GM03348 (cell line): Measurements from ENCODE around the gene TMEM271.

Source experiments
- DNase-seq: peaks from one replicate; pipeline ENCODE4 v3.0.0; 2012; ENCODE audit warnings: low spot score

Gene TMEM271, protein sequence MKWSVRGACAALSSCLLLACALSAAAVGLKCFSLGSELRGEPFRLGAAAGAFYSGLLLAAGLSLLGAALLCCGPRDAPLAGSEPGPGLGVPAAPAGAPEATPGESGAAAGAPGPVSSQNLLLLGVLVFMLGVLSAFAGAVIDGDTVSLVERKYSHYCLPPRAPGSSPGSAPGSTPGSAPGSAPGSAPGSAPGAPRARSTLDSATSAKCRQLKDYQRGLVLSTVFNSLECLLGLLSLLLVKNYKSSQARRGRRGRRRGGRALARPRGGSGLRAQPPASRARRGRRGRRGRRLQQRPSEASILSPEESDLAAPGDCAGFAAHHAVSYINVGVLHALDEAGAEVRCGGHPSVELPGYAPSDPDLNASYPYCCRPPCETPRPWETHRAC

DNA sequence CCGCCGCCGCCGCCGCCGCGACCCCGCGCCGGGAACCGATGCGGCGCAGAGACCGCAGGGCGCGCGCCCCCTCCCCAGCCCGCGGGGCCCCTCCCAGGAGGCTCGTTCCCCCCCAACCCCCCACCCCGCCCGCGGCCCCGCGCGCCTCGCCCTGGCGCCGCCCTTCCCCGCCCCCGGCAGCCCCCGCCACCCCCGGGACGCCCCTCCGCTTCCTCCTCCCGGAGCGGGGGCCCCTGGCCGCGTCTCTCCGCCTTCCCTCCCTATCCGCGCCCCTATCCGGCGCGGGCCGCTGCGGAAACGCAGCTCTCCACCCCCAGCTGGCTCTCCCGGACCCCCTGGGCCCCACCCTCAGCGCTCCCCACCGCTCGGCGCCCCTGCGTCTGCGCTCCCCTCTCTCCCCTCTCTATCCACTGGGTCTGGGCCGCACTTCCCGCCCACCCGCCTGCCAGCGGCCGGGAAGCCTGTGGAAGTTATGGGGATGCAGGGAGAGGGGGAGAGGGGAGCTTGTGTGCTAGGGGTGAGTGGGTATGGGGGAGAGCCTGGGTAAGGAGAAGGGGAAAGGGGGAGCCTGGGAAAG is at the start of gene TMEM271:
TMEM271 (minus strand) TSS at position 51 of the 577 bp plus-strand sequence. CDS start 233 bp downstream, outside the sequence.
- DNase-seq: no peak

DNA sequence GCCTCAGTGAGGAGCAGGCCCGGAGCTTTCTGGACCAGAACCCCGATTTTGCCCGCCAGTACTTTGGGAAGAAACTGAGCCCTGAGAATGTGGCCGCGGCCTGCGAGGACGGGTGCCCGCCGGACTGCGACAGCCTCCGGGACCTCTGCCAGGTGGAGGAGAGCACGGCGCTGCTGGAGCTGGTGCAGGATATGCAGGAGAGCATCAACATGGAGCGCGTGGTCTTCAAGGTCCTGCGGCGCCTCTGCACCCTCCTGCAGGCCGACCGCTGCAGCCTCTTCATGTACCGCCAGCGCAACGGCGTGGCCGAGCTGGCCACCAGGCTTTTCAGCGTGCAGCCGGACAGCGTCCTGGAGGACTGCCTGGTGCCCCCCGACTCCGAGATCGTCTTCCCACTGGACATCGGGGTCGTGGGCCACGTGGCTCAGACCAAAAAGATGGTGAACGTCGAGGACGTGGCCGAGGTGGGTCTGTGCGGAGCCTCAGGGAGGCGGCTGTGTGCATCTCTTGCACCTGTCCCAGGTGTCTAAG is 49.6 kb upstream of the TMEM271 start:
- DNase-seq: no peak

DNA sequence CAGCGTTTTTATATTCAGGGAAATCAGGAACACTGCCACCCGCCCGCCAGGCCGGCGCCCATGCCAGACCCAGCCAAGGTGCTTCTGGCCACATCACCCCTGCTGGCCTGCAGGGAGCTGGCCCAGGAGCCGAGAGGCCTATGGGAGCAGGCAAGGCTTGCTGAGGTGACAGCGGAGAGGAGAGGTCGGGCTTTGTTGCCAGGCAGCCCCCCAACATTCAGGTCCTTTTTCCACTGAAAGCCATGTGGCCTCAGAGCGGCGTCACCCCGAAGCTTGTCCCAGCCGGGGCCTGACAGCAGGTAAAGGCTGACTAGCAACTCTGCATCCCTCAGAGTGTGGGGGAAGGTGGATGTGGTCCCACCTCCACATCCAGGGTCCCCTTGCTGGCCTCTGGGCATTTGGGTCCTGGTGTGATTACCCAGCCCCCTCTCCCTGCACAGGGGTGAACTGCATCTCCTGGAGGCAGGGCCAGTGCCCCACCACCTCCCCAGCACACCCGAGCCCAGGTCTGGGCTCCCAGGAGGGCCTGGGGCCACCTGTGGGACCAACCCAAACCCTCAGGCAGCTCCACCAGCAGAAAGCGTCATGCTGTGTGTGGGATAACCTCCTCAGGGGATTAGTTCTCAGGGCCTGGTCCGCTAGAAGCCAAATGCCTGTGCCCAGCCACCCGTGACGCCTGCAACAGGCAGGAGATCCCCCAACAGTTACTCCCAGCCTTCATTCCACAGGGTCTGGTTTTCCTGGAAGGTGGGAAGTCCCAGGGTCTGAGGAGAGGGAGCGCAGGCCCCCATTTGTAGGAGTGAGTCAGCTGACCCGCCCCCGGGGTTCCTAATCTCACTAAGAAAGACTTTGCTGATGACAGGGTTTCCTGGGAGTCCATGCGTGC is 48.9 kb upstream of the TMEM271 start, which contains the start of gene PDE6B:
PDE6B (plus strand) TSS at position 869 of the 886 bp plus-strand sequence. CDS start 54 bp downstream, outside the sequence.
- DNase-seq: no peak

DNA sequence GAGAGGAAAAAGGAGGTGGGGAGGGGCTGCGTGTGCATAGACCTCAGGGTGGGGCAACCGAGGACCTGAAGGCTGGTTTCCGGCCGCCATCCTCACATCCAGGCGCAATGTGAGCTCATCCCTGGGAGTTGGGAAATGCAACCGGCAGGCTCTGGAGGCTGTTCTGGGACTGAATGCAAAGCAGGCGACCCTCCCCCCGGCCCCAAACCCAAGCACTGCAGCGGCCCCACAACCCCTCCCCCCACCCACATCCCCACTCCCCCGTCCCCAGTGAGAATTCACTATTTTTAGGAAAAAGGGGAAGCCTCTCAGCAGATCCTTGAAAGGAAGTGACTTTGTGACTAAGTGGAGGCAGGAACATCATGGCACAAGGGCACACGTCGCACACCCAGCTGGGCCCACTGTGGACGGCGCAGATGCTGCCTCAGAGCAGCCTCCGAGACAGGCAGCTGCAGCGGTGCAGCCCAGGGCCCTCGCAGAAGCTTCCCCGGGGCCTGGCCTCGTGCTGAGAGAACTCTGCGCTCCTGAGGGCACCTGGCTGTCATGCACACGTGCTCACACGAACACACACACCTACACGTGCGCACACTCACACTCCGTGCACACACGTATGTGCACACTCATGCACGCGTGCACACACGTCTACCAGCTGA is 47.9 kb upstream of the TMEM271 start:
- DNase-seq: no peak

DNA sequence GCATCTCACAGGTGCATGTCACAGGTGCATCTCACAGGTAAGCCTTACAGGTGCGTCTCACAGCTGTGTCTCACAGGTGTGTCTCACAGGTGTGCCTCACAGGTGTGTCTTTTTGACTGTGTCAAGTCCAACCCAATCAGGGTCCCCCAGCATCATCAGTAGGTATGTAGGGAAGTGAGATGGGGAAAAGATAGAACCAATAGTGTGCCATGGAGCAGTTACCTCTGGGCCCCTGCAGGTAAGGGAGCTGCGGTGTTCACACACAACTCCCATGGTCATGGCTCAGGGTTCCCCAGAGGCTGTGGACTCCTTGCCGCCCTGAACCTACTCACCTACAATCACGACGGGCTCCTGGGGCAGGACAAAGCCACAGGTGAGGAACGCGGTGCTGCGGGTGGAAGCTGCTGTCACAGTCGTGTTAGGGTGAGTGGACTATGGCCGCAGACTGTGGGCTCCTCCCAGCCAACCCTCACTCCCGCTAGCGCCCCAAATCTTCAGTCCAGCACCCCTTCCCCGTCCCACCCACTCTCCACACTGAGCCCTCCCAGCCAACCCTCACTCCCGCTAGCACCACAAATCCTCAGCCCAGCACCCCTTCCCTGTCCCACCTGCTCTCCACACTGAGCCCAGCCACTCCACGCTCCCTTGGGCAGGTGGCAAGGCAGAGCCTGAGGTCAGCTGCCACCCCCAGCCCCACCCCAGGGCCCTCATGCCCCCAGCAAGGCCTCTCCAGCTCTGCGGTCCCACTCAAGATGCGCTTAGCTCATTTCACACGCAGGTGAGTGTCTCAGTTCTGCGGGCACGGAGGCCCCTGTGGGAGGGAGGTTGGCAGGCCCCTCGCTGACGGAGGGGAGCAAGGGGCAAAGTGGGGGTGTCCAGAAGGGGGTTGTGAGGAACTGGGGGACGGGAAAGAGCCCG is 47.2 kb upstream of the TMEM271 start:
- DNase-seq: no peak

DNA sequence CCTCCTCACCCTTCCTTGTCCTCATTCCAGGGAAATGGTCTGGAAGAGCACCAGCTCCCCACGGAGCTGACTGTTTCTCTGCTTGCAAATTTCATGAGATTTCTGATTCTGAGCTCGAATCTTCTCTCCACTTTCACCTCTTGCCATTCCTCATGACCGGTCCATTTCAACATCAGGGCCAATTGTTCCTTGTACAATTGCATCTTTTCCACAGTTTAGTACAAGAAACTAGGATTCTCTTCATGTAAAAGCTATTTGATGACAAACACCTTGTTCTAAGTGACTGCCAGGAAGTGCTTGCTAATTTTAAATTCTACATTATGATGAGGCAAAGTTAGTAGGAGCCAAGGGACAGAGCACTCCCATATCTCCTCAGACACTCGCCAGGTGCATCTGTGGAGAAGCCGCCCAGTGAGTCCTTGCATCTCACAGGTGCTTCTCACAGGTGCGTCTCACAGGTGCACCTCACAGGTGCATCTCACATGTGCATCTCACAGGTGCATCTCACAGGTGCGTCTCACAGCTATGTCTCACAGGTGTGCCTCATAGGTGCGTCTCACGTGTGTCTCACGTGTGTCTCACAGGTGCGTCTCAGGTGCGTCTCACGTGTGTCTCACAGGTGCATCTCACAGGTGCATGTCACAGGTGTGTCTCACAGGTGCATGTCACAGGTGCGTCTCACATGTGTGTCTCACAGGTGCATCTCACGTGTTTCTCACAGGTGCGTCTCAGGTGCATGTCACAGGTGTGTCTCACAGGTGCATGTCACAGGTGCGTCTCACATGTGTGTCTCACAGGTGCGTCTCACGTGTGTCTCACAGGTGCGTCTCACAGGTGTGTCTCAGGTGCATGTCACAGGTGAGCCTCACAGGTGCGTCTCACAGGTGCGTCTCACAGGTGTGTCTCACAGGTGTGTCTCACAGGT is 46.2 kb upstream of the TMEM271 start:
- no peak for DNase-seq

DNA sequence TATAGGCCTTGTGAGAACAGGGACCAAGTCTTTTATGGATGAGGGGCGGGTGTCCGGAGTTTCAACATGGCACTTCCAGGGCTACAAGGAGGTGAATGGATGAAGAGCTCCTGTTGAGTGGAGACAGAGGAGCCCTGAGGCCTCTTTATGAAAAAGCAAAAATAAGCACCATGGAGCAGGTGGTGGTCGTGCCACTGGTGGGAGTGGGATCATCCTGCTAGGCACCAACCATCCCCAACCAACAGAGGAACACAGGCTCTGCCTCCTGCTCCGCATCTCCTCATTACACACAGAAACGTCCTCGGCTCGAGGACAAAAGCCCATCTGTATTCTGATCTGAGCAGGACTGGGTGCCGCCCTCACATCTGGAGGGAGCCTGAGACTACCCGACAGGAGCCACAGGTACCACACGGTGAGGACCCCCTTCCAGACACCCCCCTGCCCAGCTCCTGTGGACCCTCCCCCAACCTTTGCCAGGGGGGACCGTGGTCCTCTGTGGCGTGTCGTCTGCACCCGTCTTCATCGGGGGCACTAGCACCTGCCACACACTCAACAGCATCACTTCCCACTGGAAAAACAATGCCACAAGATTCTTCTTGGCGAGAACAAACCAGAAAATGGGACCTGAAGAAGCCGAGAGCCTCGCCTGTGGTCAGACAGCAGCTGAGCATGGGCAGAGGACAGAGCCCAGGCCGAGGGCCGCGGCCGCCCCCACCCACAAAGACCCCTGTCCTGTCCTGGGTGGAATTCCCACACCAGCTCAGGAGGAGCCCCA is 45.4 kb upstream of the TMEM271 start:
- DNase-seq: no peak

DNA sequence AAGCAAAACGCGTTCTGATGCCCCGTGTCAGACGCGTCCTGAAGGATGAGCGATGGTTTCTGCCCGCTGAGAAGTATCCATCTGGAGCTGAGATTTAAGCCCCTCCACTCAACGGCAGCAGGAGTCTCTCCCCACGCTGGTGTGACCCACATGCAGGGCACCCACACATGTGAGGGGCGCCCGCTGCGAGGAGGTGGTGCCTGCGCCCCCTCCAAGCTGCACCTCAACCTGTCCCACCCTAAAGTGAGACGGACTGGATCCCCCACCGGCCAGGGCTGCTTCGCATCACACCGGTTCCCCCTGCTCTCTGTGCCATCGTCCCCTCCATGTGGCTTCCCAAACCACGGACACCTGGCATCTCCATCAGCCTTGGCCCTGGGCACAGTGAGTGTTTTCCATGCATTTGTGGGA is 44.8 kb upstream of the TMEM271 start:
- DNase-seq: no peak

DNA sequence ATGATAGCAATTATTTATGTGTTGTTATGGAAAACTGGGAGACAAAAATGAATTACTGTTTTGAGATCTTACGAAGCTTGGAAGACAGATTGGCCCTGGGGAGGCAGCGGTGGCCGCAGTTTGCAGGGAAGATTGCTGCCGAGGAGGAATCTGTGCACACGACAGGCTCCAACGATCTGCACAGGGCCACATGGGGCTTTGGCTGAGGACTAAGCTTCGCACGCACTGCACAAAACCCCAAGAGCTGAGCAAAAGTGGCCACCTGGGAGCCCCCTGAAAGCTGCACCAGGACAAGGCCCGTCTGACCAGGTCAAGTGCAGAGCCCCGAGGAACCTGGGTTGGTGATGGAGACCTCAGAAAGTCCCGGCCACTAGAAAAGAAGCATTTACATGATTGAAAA is 44.1 kb upstream of the TMEM271 start:
- no peak for DNase-seq

DNA sequence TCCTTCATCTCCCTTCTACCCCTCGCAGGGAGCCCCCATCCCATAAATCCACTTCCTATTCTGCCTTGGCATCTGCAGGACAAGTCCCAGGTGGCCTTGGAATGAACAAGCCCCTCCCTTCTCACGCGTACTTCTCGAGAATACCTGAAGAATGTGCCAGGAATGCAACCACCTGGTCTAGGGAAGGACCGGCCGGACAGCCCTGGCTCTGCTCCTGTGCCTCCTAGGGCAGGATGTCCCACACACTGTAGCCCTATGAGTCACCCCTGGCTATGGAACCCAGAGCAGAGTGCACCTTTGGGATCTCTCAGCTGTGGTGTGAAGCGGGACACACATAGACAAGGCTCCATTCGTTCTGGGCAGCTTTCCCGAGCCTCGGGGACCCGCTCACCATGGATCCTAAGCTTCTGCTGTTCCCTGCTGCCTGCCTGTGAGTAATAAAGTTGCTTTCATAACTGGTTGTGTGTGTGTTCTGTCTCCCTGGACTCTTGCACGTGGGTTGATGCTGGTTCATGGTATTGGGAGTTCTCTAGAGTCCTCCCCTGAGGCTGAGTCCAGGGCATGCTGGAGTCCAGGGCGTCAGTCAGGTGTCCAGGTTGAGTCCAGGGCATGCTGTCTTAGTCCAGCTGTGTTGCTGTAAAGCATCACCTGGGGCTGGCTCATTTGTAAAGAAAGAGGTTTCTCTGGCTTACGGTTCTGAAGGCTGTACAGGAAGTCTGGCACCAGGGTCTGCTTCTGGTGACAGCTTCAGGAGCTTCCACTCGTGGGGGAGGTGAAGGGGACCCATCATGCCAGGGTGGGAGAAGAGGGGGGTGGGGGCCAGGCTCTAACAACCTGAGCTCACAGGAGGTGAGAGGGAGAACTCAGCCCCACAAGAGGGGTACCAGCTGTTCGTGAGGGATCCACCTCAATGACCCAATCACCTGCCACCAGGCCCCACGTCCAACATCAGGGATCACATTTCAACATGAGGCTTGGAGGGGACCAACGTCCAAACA is 41.8 kb upstream of the TMEM271 start:
- DNase-seq: no peak

DNA sequence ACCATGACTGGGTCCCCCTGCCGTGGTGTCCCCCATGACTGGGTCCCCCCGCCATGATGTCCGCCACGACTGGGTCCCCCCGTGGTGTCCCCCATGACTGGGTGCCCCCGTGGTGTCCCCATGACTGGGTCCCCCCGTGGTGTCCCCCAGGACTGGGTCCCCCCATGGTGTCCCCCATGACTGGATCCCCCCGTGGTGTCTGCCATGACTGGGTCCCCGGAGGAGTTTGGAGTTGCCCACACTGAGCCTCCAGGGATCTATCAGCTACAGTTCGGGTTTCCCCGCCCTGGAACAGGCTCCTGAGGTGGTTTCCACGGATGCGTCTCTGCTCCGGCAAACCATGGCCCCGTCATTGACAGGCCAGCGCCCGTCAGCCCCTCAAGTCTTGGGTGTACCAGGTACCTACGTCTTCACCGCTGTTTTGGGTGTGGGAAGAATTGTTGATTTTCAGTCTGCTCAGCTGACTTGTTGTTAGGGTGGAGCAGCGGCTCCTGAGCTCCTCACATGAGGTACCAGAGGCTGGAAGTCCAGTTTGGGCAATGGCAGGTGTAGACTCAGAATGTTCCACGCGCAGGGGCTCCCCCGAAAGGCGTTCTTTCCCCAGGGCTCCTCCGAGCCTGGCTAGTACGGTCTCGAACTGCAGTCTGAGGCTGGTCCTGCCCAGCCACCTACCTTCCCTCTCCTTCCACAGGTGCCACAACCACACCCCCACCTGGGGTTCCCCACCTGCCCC is 41.0 kb upstream of the TMEM271 start:
- no peak for DNase-seq

DNA sequence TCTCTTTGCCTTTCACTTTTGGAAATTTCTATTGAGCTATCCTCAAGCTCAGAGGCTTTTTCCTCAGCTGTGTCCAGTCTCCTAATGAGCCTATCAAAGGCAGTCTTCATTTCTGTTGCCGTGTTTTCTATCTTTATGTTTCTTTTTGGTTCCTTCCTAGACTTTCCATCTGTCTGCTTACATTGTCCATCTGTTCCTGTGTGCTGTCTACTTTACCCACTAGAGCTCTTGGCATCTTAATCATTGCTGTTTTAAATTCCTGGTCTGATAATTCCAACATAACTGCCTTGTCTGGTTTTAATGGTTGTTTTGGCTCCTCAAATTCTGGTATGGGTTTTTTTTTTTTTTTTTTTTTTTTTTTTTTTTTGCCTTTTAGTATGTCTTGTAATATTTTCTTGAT is 40.0 kb upstream of the TMEM271 start:
- no peak for DNase-seq

DNA sequence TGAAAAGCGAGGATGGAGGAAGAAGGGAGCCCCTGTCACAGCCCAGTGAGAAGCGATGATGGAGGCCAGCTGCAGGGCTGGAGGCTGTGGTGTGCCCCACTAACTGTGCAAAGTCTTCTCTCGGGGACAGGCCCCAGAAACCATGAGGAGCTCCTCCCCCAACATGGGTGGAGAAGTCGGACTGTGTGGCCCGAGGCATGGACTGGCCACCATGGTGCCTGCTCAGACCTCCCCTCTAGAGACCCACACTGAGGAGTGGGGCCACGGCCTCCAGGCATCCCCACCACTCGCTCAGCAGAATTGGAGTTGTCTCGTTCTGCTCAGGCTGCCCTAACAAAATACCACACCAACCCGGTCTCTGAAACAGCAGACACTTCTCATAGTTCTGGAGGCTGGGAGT is 37.0 kb upstream of the TMEM271 start:
- DNase-seq: no peak

DNA sequence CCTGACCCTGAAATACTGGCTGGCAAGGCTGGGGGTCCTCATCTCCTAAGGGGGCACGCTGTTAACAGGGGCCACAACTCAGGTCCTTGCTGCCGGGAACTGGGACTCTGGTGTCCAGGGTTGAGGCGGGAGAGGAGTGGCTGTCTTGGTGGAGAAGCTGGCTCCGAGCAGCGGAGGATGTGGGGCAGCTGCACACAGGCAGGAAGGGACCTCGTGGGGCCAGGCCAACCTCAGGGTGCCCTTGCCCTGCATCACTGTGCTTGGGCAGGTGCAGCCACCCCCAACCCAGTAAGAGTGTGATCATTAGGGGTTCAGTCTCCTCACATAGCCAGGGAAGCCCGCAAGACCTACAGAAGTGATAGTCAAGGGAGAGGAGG is 36.6 kb upstream of the TMEM271 start:
- DNase-seq: no peak

DNA sequence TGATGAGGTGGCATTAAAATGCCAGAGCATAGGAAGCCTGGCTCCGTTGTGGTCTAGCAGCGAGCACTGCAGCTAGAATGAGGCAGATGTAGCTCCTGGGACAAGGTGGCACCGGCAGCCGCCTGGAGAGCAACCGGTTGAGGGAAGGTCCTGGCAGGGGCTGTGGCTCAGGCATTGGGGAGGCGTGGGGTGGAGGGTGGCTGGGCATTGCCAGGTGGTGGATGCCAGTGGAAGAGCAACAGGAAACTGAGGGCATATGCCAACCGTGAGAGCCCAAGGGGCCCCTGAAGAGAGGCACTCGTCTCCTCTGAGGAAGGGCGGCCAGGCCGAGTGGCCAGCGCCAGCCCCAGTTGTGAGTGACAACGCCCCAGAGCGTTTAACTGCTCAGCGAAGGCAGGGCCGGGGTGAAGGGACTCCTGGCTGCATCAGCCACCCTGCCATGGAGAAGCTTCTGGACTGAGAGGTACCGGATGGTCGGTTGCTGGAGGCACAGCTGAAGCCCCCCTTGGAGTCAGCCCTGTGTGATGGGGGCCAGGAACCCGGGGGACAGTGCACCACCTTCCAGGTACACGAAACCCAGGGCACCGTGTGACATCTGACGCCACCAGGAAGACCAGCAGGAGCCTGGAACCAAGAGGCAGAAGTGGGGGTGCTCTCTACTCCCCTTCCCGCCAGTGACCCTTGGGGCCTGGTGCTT is 36.1 kb upstream of the TMEM271 start:
- no peak for DNase-seq
